Medulla oblongata (tissue), 1 donor: ENCODE results near the gene ADCY3.
"Not testable (repeated sequence)": the region's sequence is repeated elsewhere in the genome, so short reads cannot be mapped to it uniquely, and the experiment has no call there.

Experiments
- DNase-seq: peaks from one replicate; pipeline ENCODE4 v3.0.0-alpha.2; 2015; ENCODE audit errors: extremely low spot score

ADCY3 gene

DNA sequence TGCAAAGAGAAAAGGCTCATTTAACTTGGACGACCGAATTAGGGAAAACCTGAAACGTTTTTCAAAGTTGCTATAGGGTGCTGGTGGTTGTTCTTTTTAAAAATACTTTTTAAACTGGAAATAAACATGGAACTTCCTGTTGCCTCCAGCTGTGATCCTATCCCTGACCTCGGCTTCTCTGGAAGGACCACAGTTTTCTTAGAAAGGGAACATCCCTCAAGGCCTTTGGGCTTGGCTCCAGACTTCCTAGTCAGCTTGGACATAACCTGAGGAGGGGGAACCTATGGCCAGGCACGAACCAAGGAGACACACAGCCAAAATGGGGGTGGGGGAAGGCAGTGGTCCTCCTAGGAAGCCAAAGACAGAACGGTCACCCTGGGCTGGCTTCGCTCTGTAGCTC lies 69.1 kb downstream of the ADCY3 start:
- DNase-seq, result no peak

DNA sequence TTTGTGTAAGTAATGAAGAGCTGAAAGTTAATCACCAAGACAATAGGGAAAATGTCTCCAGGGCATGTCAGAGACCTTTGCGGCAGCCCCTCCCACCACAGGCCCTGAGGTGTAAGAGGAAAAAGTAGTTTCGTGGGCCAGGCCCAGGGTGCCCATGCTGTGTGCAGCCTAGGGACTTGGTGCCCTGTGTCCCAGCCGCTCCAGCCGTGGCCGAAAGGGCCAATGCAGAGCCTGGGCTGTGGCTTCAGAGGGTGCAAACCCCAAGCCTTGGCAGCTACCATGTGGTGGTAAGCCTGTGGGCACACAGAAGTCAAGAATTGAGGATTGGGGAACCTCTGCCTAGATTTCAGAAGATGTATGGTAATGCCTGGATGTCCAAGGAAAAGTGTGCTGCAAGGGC lies 74.3 kb downstream of the ADCY3 start:
- DNase-seq, result no peak

- no peak for DNase-seq
These were observed 75.9 kb downstream of the ADCY3 start for GRCh38 chr2:24844023-24844685.

- DNase-seq, result no peak
These were observed 76.6 kb downstream of the ADCY3 start for GRCh38 chr2:24843330-24843860.

- DNase-seq, result no peak
These were observed 77.7 kb downstream of the ADCY3 start for GRCh38 chr2:24842081-24843050.

DNA sequence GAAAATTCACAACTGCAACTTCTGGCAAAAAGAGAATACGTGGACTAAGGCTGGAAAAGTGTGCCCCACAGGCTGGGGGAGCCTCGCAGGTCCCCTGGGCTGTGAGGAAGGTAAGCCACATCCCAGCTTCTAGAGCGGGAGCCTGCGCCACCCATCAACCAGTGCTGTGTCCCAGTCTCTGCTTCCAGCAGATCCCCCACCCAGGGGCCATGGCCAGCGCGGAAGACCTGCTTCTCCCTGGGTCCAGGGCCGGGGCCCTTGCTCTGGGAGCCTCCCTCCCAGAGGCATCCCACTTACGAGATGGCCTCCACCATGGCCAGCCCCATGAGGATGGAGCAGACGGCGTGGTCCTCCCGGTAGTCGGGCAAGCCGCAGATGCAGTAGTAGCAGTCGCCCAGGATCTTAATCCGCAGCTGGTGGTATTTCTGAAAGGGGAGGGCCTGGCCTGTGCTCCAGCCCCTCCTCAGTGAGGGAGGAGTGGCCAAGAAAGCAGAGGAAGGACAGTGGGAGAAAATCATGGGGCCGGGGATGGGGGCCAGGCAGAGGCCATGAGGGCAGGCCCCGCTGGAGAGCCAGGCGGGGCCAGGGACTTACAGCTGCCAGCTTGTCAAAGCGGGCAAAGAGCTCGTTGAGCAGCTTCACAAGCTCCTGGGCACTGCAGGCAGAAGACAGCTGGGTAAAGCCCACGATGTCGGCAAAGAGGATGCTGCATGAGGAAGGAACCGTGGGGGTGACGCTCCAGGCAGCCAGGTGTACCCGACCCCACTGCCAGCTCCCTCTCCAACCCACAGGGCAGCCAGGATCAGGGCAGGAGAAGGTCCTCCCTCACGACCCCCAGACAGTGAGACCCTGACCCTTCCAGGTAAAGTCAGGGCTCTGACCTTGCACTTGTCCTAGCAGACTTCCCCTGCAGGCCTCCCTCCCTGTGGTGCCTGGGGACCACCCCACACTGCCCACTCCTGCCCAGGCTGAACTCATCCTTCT lies 78.8 kb downstream of the ADCY3 start:
- no peak for DNase-seq

DNA sequence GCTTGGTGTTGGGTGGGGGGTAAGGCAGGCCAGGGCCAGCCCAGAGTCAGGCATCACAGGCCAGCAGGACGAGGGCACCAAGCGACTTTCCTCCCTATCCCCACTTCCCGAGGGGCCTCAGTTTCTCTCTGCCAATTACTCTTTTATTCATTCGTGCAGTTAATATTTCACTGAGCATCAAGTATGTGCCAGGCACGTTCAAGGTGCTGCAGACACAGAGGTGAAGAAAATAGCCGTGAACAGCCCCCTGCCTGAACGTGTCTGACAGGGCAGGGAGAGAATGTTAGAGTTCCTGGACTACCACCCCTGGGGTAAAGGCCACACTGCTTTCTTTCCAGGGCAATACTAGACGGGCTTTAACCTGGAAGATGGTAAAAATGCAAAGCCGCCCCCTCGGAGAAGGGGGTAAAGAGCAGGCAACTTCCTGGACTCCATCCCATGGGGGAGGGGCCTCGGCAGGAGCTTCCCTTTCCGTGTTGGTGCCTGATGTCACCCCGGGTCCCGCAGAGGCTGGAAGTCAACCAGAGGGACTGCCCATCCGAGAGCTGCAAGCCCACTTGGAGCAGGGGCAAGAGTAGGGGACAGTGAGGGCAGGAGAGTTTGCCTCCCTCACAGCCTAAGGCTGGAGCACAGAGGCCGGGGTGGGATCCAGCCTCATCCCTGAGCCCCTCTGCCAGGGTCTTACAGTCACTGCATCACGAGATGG lies 79.7 kb downstream of the ADCY3 start:
- DNase-seq, result no peak

DNA sequence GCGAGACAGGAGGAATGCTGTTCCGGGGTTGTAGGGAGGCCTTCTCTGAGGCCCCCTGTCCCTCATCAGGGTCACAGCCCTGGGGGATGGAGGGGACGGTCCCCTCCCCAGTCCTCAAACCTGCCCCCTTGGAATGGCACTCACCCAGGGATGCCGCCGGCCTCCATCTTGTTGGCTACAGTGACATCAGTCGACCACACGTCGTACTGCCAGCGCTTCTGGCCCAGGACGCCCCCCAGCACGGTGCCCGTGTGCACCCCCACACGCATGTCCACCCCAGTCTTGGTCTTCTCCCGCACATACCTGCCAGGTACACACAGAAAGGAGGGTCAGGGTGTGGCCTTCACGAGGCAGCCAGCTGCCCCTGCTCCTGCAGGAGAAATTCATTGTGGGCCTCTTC lies 80.3 kb downstream of the ADCY3 start:
- no peak for DNase-seq

- DNase-seq, result no peak
These were observed 81.5 kb downstream of the ADCY3 start for GRCh38 chr2:24838541-24838940.

DNA sequence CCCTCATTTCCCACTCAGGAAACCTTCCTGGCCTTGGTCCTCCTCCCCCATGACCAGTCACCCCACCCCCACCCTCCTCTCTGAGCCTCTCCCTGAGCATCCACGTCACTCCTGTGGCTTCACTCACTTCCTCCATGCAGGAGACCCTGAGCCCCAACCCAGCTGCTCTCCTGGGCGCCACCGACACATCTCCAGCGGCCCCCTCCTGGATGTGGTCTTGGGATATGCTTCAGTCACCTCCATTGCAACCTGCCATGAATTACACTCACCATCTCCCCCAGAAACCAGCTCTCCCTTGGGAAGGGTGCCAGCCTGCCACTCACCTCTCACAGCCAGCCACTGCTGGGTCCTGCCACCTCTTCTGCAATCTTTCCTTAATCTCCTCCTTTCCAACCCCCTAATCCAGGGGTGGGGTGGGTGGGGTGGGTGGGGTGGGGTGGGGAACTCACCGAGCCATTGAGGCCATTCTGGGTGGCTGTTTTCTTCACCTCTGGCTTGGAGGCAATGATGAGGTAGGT lies 82.0 kb downstream of the ADCY3 start:
- no peak for DNase-seq

GRCh38 chr2:24836706-24837105 lies 83.3 kb downstream of the ADCY3 start:
- no peak for DNase-seq

- no peak for DNase-seq
These were observed 83.8 kb downstream of the ADCY3 start for GRCh38 chr2:24836206-24836605.

DNA sequence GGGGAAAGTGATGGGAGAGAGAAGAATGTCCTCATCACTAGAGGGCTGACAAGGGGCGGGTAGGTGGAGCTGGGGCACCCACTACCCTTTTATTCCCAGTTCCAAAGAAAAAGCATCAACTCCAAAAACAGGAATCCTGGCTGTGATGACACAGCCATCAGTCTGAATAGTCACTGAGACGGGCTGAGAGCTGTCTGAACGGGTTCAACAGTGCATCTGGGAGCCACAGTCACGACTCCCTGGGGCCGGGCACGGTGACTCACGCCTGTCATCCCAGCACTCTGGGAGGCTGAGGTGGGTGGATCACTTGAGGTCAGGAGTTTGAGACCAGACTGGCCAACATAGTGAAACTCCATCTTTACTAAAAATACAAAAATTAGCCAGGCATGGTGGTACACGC lies 84.6 kb downstream of the ADCY3 start:
- not testable (repeated sequence) for DNase-seq

- DNase-seq, result no peak
These were observed 85.2 kb downstream of the ADCY3 start for GRCh38 chr2:24834733-24835395.

GRCh38 chr2:24833821-24834732 lies 86.0 kb downstream of the ADCY3 start:
- no peak for DNase-seq

- no peak for DNase-seq
These were observed 86.9 kb downstream of the ADCY3 start for GRCh38 chr2:24832931-24833701.

- DNase-seq, result no peak
These were observed 87.5 kb downstream of the ADCY3 start for GRCh38 chr2:24832521-24832920.

DNA sequence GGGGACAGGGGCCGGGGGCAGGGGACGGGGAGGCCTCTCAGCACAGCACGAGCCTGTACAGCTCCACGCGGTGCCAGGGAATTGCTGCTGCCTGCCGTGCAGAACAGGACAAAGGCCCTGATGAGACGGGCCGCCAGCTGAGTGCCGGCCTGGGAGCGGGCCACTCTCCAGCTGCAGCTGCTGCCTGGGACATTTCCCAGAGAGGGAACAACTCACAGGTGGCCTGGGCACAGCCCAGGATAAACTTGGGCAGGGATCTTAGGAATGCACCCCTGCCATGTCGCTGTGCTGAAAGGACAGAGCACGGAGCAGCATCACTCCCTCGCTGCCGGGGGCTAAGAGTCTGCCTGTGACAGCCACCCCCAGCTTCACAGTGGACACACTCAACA lies 88.0 kb downstream of the ADCY3 start:
- DNase-seq, result peak; percentile 88
